Thyroid gland (tissue), 4 donors: Measurements from ENCODE around the gene CSF2.

ENCODE experiments used
- CTCF ChIP-seq, 6 experiments: fragments of 200-600 bp in 3 of 6; fragments of 450-650 bp in 3 of 6; sonication (generic) in 3 of 6; IDR thresholded peaks; one replicate each; pipeline ENCODE4 v1.5.1; 2016 to 2019; ENCODE audit warnings: antibody characterized with exemption in 6 of 6, mild to moderate bottlenecking in 2 of 6, inconsistent platforms in 1 of 6, moderate library complexity in 1 of 6
- POLR2A ChIP-seq, 2 donors: fragments of 450-650 bp; IDR thresholded peaks; one replicate each; pipeline ENCODE4 v1.6.1; 2017; ENCODE audit warnings: antibody characterized with exemption in 2 of 2, mild to moderate bottlenecking in 2 of 2, moderate library complexity in 1 of 2

GRCh38 chr5:132070460-132071337 lies 2.9 kb upstream of the CSF2 start:
- TF ChIP-seq CTCF (IDR thresholded peaks at IDR 0.05) (no peak), POLR2A (IDR thresholded peaks at IDR 0.05) (no peak)
